HTERT RPE-1 (cell line): Measurements from ENCODE around the gene BNC2.

Experiments used
- in situ Hi-C: fragments of 300-500 bp; cut with MboI; formaldehyde crosslinking; loops from 4 replicates; pipeline ENCODE4 v1.14.3; 2020; ENCODE audit warnings: low sequenced_read_pairs

BNC2 gene

GRCh38 chr9:16398691-16399090, 471.8 kb downstream of the BNC2 start:
- in situ Hi-C loops = no loop called here

GRCh38 chr9:16396389-16396788, 474.1 kb downstream of the BNC2 start:
- in situ Hi-C loops = no loop called here

GRCh38 chr9:16391369-16391768, 479.1 kb downstream of the BNC2 start:
- in situ Hi-C loops = no loop called here

- in situ Hi-C loops = no loop called here
These were observed 483.1 kb downstream of the BNC2 start for GRCh38 chr9:16387382-16387781.

GRCh38 chr9:16386827-16387077, 483.7 kb downstream of the BNC2 start:
- in situ Hi-C loops = no loop called here

- in situ Hi-C loops = no loop called here
These were observed 484.3 kb downstream of the BNC2 start for GRCh38 chr9:16386007-16386826.

- in situ Hi-C loops = no loop called here
These were observed 484.9 kb downstream of the BNC2 start for GRCh38 chr9:16385590-16385989.

GRCh38 chr9:16384993-16385392, 485.5 kb downstream of the BNC2 start:
- in situ Hi-C loops = no loop called here

- in situ Hi-C loops = no loop called here
These were observed 493.2 kb downstream of the BNC2 start for GRCh38 chr9:16377311-16377710.

- in situ Hi-C loops = no loop called here
These were observed 499.2 kb downstream of the BNC2 start for GRCh38 chr9:16371306-16371705.

GRCh38 chr9:16370647-16371046, 499.8 kb downstream of the BNC2 start:
- in situ Hi-C loops = no loop called here

- in situ Hi-C loops = no loop called here
These were observed 501.0 kb downstream of the BNC2 start for GRCh38 chr9:16369427-16369826.

GRCh38 chr9:16368237-16369087, 502.0 kb downstream of the BNC2 start:
- in situ Hi-C loops = no loop called here

- in situ Hi-C loops = no loop called here
These were observed 502.8 kb downstream of the BNC2 start for GRCh38 chr9:16367605-16368231.

- in situ Hi-C loops = no loop called here
These were observed 506.1 kb downstream of the BNC2 start for GRCh38 chr9:16364347-16364746.

- in situ Hi-C loops = no loop called here
These were observed 506.6 kb downstream of the BNC2 start for GRCh38 chr9:16363916-16364315.

- in situ Hi-C loops = no loop called here
These were observed 507.2 kb downstream of the BNC2 start for GRCh38 chr9:16363073-16363781.

- in situ Hi-C loops = no loop called here
These were observed 508.5 kb downstream of the BNC2 start for GRCh38 chr9:16361939-16362338.

- in situ Hi-C loops = no loop called here
These were observed 509.4 kb downstream of the BNC2 start for GRCh38 chr9:16361118-16361517.

- in situ Hi-C loops = no loop called here
These were observed 510.2 kb downstream of the BNC2 start for GRCh38 chr9:16360247-16360646.
